DLD1 (cell line): ENCODE measurements around the gene KLHL33.
"Not testable (repeated sequence)": the region's sequence is repeated elsewhere in the genome, so short reads cannot be mapped to it uniquely, and the experiment has no call there.

ENCODE experiments used
- in situ Hi-C: cut with HindIII; loops from 2 replicates; pipeline ENCODE4 v1.10.0; 2017; ENCODE audit warnings: low sequenced_read_pairs

The KLHL33 gene

GRCh38 chr14:20454516-20455354, 18.8 kb upstream of the KLHL33 start, which contains the start of the genes APEX1 and OSGEP:
TSS of gene APEX1 (plus strand) at chr14:20455226. CDS start at chr14:20455646, 420 bp downstream.
TSS of gene OSGEP (minus strand) at chr14:20454812. CDS start at chr14:20454683, 129 bp downstream.
- in situ Hi-C loops: no loop called here

- in situ Hi-C loops: not testable (repeated sequence)
Measured at GRCh38 chr14:20452831-20453230, 16.9 kb upstream of the KLHL33 start.

- in situ Hi-C loops: no loop called here
Measured at GRCh38 chr14:20446889-20447288, 10.9 kb upstream of the KLHL33 start.

- in situ Hi-C loops: not testable (repeated sequence)
Measured at GRCh38 chr14:20443650-20444049, 7.7 kb upstream of the KLHL33 start.

GRCh38 chr14:20441461-20441860, 5.5 kb upstream of the KLHL33 start:
- in situ Hi-C loops: no loop called here

GRCh38 chr14:20440882-20441281, 4.9 kb upstream of the KLHL33 start:
- in situ Hi-C loops: no loop called here

- in situ Hi-C loops: no loop called here
Measured at GRCh38 chr14:20440465-20440864, 4.5 kb upstream of the KLHL33 start.

- in situ Hi-C loops: no loop called here
Measured at GRCh38 chr14:20438664-20439063, 2.7 kb upstream of the KLHL33 start.

- in situ Hi-C loops: no loop called here
Measured at GRCh38 chr14:20436363-20436755, 393 bp upstream of the KLHL33 start.

GRCh38 chr14:20434701-20435581, 1.0 kb downstream of the KLHL33 start:
- in situ Hi-C loops: no loop called here

- in situ Hi-C loops: loop anchor here (10.0 kb wide), 1 partner anchor 45 kb away; no protein-coding TSS in a partner anchor
Measured at GRCh38 chr14:20429801-20430669, 5.9 kb downstream of the KLHL33 start.

GRCh38 chr14:20428802-20429201, 7.2 kb downstream of the KLHL33 start:
- in situ Hi-C loops: loop anchor here (10.0 kb wide), 1 partner anchor 46 kb away; no protein-coding TSS in a partner anchor

- in situ Hi-C loops: loop anchor here (10.0 kb wide), 1 partner anchor 47 kb away; no protein-coding TSS in a partner anchor
Measured at GRCh38 chr14:20428010-20428365, 8.0 kb downstream of the KLHL33 start.

- in situ Hi-C loops: loop anchor here (10.0 kb wide), 1 partner anchor 47 kb away; no protein-coding TSS in a partner anchor
Measured at GRCh38 chr14:20427231-20428009, 8.5 kb downstream of the KLHL33 start.

- in situ Hi-C loops: loop anchor here (10.0 kb wide), 1 partner anchor 50 kb away; no protein-coding TSS in a partner anchor
Measured at GRCh38 chr14:20424851-20425250, 11.1 kb downstream of the KLHL33 start.

GRCh38 chr14:20422886-20423285, 13.1 kb downstream of the KLHL33 start:
- in situ Hi-C loops: loop anchor here (10.0 kb wide), 1 partner anchor 52 kb away; no protein-coding TSS in a partner anchor

GRCh38 chr14:20421267-20421666, 14.7 kb downstream of the KLHL33 start:
- in situ Hi-C loops: loop anchor here (10.0 kb wide), 1 partner anchor 54 kb away; no protein-coding TSS in a partner anchor

- in situ Hi-C loops: no loop called here
Measured at GRCh38 chr14:20419419-20419818, 16.5 kb downstream of the KLHL33 start.

- in situ Hi-C loops: no loop called here
Measured at GRCh38 chr14:20418501-20418909, 17.5 kb downstream of the KLHL33 start.
